Measurements from ENCODE around the gene GNAZ.

Gene GNAZ

GRCh38 chr22:23114721-23115020 lies 44.4 kb downstream of the GNAZ start:
- no peak for DNase-seq (ENCODE audit: low spot score)
- no peak for TF ChIP-seq CTCF (IDR thresholded peaks at IDR 0.05; ENCODE audit: extremely low read depth, missing control alignments)

- DNase-seq (ENCODE audit: low spot score) = no peak
- no peak for TF ChIP-seq CTCF (IDR thresholded peaks at IDR 0.05; ENCODE audit: extremely low read depth, missing control alignments)
Observed at GRCh38 chr22:23115369-23115768, 45.0 kb downstream of the GNAZ start.

GRCh38 chr22:23115825-23116494 lies 45.6 kb downstream of the GNAZ start:
- no peak for DNase-seq (ENCODE audit: low spot score)
- no peak for TF ChIP-seq CTCF (IDR thresholded peaks at IDR 0.05; ENCODE audit: extremely low read depth, missing control alignments)

- no peak for DNase-seq (ENCODE audit: low spot score)
- TF ChIP-seq CTCF (IDR thresholded peaks at IDR 0.05; ENCODE audit: extremely low read depth, missing control alignments) = no peak
Observed at GRCh38 chr22:23116506-23117263, 46.4 kb downstream of the GNAZ start.

DNA sequence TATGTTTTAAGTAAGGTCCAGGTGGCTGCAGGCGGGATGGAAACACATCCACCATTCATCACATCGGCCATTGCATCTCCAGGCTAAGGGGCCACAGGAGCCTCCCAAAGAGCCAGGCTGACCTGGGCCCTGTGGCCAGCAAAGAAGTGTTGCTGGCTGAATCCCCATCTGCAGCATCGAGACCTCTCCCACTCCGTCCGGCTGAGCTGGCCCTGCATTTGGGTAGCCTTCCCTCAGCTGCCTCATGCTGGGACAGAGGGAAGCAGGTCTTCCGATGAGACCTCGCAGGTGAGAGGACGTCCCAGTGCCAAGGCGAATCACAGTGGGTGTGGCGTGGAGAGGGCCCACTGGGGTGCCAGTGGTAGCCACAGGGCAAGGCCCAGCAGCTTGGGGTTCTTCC lies 47.0 kb downstream of the GNAZ start:
- DNase-seq (ENCODE audit: low spot score) = no peak
- no peak for TF ChIP-seq CTCF (IDR thresholded peaks at IDR 0.05; ENCODE audit: extremely low read depth, missing control alignments)

DNA sequence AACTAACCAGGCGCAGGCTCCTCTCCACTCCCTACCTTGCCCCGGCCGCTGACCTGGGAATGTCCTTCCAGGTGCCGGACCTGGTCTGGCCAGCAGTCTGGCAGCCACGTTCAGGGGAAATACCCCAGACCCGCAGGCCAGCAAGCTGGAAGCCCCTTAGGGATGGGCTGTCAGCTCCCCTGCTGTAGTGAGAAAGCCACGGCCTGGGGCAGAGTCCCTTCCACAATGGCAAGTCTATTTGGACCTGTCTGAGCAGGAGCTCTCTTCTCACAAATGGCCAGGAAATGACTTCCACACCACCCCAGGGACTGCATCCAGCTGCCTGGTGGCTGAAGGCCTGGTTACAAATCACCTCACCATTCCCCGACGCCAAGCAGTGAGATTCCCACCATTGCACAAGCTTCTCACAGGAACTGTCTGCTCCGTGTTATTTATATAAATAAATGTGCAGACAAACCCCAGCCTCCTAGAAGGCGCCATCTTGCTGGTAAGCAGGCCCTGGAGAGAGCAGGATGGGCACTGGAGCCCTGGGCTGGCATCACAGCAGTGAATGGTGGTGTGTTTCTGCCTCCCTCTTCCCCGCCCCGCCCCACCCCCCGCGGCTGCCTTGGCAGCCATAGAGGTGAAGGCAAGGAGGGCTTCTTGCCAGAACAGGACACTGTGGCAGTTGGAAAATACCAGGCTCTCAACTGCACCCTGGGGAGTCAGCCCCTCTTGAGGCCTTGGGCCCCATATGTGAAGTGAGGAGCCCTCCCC lies 47.8 kb downstream of the GNAZ start:
- DNase-seq (ENCODE audit: low spot score) = no peak
- TF ChIP-seq CTCF (IDR thresholded peaks at IDR 0.05; ENCODE audit: extremely low read depth, missing control alignments) = no peak
